IPS DF 4.7 (cell line): ENCODE results near the gene CYTIP.
"Not testable (repeated sequence)": the region's sequence is repeated elsewhere in the genome, so short reads cannot be mapped to it uniquely, and the experiment has no call there.

Experiments
- DNase-seq: peaks from one replicate; pipeline ENCODE4 v3.0.0-alpha.2; 2013; ENCODE audit warnings: low spot score; ENCODE audit errors: extremely low read depth

Gene CYTIP

GRCh38 chr2:157376041-157376440 is 67.8 kb downstream of the CYTIP start:
- no peak for DNase-seq

GRCh38 chr2:157375384-157375783 is 68.5 kb downstream of the CYTIP start:
- no peak for DNase-seq

GRCh38 chr2:157368508-157368907 is 75.4 kb downstream of the CYTIP start:
- DNase-seq = not testable (repeated sequence)

- no peak for DNase-seq
Measured at GRCh38 chr2:157367704-157368103, 76.2 kb downstream of the CYTIP start.
